OCI-LY3 (cell line): ENCODE measurements around the gene RABL2B.
"Not testable (repeated sequence)": the region's sequence is repeated elsewhere in the genome, so short reads cannot be mapped to it uniquely, and the experiment has no call there.

Experiments
- CTCF ChIP-seq: fragments of 200-600, 300-600 bp; sonication (generic); IDR thresholded peaks from 2 replicates; pipeline ENCODE4 v1.5.1; 2014; ENCODE audit warnings: antibody characterized with exemption, low read length, low read depth
- EZH2phosphoT487 ChIP-seq: fragments of 200-600 bp; shearing (Covaris generic); IDR thresholded peaks from 2 replicates; pipeline ENCODE4 v1.6.1; 2018; ENCODE audit warnings: antibody characterized with exemption, mixed run types, low read depth

DNA sequence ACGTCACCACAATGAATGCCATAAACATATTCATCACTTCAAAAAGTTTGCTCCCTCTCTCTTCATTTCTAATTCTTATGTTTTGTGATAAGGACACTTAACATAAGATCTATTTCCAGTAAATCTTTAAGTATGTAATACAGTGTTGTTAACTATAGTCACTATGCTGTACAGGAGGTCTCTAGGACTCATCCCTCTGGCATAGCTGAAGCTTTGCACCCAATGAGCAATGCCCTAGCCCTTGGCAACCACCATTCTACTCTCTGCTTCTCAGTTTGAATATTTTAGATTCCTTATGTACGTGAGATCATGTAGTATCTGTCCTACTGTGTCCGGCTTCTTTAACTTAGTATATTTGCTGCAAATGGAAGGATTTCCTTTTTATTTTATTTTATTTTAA lies 19.1 kb downstream of the RABL2B start:
- not testable (repeated sequence) for TF ChIP-seq CTCF, EZH2phosphoT487
